KMS-11 (cell line): Measurements from ENCODE around the gene IL4.

ENCODE experiments used
- H2AFZ ChIP-seq: fragments of 200-600 bp; sonication (generic); 2 replicates; pipeline ENCODE4 v1.6.1; 2016; ENCODE audit warnings: antibody characterized with exemption, mixed run types, low read depth
- H3K27ac ChIP-seq: fragments of 200-600 bp; sonication (generic); 2 replicates; pipeline ENCODE4 v1.6.1; 2016; ENCODE audit warnings: mild to moderate bottlenecking, mixed run types
- H3K27me3 ChIP-seq: fragments of 200-600 bp; sonication (generic); 2 replicates; pipeline ENCODE4 v1.6.1; 2017; ENCODE audit warnings: mild to moderate bottlenecking, low read depth, mixed run types, moderate library complexity; ENCODE audit not compliant: insufficient read depth
- H3K36me3 ChIP-seq: fragments of 200-600 bp; sonication (generic); 2 replicates; pipeline ENCODE4 v1.6.1; 2017; ENCODE audit warnings: mild to moderate bottlenecking, mixed run types; ENCODE audit not compliant: insufficient read depth
- H3K4me1 ChIP-seq: fragments of 200-600 bp; sonication (generic); 2 replicates; pipeline ENCODE4 v1.6.1; 2016; ENCODE audit warnings: mild to moderate bottlenecking, low read depth, mixed run types; ENCODE audit not compliant: poor library complexity, severe bottlenecking
- H3K4me2 ChIP-seq: fragments of 200-600 bp; sonication (generic); 2 replicates; pipeline ENCODE4 v1.7.0; 2016; ENCODE audit warnings: mild to moderate bottlenecking, mixed run types
- H3K4me3 ChIP-seq: fragments of 200-600 bp; sonication (generic); IDR thresholded peaks from 2 replicates; pipeline ENCODE4 v1.6.1; 2017; ENCODE audit warnings: low read depth, low read length, mixed read lengths; ENCODE audit not compliant: insufficient read depth
- H3K79me2 ChIP-seq: fragments of 200-600 bp; sonication (generic); 2 replicates; pipeline ENCODE4 v1.6.1; 2016; ENCODE audit warnings: low read depth, mixed run types; ENCODE audit not compliant: insufficient read depth
- H3K9ac ChIP-seq: fragments of 200-600 bp; sonication (generic); 2 replicates; pipeline ENCODE4 v1.6.1; 2016; ENCODE audit warnings: mild to moderate bottlenecking, mixed run types
- H4K20me1 ChIP-seq: fragments of 200-600 bp; sonication (generic); 2 replicates; pipeline ENCODE4 v1.6.1; 2016; ENCODE audit warnings: mild to moderate bottlenecking, mixed run types; ENCODE audit not compliant: insufficient read depth
- TF ChIP-seq, protein P1 (sequence below): fragments of 200-600 bp; sonication (generic); conservative IDR thresholded peaks from 2 replicates; pipeline ENCODE4 v1.6.1; 2017; ENCODE audit warnings: low read depth, mild to moderate bottlenecking, antibody characterized with exemption, low read length, moderate library complexity, mixed read lengths

Gene IL4

GRCh38 chr5:132641241-132641723 lies 32.5 kb upstream of the IL4 start:
- peaks cover 40% of the 10 kb centered on the region for H3K4me1 ChIP-seq
- H3K4me3 ChIP-seq = no peak overlapping the region
- no peak overlapping the region for H3K9ac ChIP-seq
- no peak overlapping the region for H3K4me2 ChIP-seq
- no peak overlapping the region for H2AFZ ChIP-seq
- H4K20me1 ChIP-seq = no peaks in the 10 kb centered on the region
- H3K27me3 ChIP-seq = no peaks in the 10 kb centered on the region
- TF ChIP-seq, protein P1, sequence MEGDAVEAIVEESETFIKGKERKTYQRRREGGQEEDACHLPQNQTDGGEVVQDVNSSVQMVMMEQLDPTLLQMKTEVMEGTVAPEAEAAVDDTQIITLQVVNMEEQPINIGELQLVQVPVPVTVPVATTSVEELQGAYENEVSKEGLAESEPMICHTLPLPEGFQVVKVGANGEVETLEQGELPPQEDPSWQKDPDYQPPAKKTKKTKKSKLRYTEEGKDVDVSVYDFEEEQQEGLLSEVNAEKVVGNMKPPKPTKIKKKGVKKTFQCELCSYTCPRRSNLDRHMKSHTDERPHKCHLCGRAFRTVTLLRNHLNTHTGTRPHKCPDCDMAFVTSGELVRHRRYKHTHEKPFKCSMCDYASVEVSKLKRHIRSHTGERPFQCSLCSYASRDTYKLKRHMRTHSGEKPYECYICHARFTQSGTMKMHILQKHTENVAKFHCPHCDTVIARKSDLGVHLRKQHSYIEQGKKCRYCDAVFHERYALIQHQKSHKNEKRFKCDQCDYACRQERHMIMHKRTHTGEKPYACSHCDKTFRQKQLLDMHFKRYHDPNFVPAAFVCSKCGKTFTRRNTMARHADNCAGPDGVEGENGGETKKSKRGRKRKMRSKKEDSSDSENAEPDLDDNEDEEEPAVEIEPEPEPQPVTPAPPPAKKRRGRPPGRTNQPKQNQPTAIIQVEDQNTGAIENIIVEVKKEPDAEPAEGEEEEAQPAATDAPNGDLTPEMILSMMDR = no peak
- H3K27ac ChIP-seq = no peak overlapping the region
- H3K36me3 ChIP-seq = no peaks in the 10 kb centered on the region
- no peaks in the 10 kb centered on the region for H3K79me2 ChIP-seq

DNA sequence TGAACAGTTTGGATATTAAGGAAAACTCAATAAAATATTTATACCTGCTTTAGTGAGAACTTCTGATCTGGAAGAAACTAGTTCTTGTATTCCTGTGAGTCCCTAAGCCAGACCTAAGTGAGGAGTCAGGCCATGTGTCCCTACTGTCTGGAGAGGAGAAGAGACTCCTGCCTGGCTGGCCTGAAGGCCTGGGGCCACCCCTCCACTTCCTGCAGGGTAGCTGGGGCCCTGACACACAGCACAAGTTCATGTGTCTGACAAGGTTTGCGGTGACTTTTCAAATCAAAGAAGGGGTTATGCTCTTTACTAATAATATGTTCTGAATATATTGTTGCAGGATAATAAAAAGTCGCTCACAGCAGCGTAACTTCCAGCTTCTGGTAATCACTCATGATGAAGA lies 31.9 kb upstream of the IL4 start:
- Histone ChIP-seq H3K79me2 (no peaks in the 10 kb centered on the region), H3K4me2 (no peak overlapping the region), H3K27me3 (no peaks in the 10 kb centered on the region), H3K4me1 (peaks cover 40% of the 10 kb centered on the region), H3K27ac (no peak overlapping the region), H3K36me3 (no peaks in the 10 kb centered on the region), H4K20me1 (no peaks in the 10 kb centered on the region), H3K9ac (no peak overlapping the region), H3K4me3 (no peak overlapping the region), H2AFZ (no peak overlapping the region)
- TF ChIP-seq, protein P1 = no peak

GRCh38 chr5:132644177-132644576 lies 29.6 kb upstream of the IL4 start:
- H3K4me3 ChIP-seq = no peak overlapping the region
- H3K36me3 ChIP-seq = no peaks in the 10 kb centered on the region
- no peak overlapping the region for H3K9ac ChIP-seq
- H3K4me2 ChIP-seq = no peak overlapping the region
- no peaks in the 10 kb centered on the region for H3K79me2 ChIP-seq
- no peak overlapping the region for H2AFZ ChIP-seq
- TF ChIP-seq, protein P1 = no peak
- H3K27ac ChIP-seq = no peak overlapping the region
- peaks cover 24% of the 10 kb centered on the region for H3K4me1 ChIP-seq
- H3K27me3 ChIP-seq = no peaks in the 10 kb centered on the region
- H4K20me1 ChIP-seq = no peaks in the 10 kb centered on the region

DNA sequence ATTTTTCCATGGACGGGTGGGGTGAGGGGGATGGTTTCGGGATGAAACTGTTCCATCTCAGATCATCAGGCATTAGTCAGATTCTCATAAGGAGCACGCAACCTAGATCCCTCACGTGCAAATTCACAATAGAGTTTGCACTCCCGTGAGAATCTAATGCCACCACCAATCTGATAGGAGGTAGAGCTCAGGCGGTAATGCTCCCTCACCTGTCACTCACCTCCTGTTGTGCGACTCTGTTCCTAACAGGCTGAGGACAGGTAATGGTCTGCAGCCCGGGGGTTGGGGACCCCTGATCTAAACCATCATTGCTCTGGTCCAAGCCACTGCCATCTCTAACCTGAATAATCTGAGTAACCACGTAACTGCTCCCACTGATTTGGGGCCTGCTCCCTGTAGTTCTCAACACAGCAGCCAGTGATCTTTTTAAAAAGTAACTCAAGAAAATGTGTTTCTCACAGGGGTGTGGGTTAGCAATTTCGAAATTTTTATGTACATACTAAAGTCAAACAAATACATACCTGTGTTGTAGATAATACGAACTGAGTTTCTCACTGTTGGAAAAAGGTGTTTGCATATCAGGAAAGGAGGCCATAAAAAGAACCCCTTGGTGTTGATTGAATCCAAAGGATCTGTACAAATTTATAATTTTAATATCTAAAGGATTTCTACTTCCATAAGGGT lies 27.1 kb upstream of the IL4 start:
- no peak overlapping the region for H2AFZ ChIP-seq
- H3K79me2 ChIP-seq = no peaks in the 10 kb centered on the region
- no peaks in the 10 kb centered on the region for H4K20me1 ChIP-seq
- H3K9ac ChIP-seq = no peak overlapping the region
- H3K27me3 ChIP-seq = no peaks in the 10 kb centered on the region
- no peaks in the 10 kb centered on the region for H3K36me3 ChIP-seq
- no peak overlapping the region for H3K4me2 ChIP-seq
- H3K4me1 ChIP-seq = no peaks in the 10 kb centered on the region
- TF ChIP-seq, protein P1 = no peak
- H3K27ac ChIP-seq = no peak overlapping the region
- no peak overlapping the region for H3K4me3 ChIP-seq
